HT1080 (cell line): ENCODE data around the gene MCOLN1. TPM values are rescaled to one million over a fixed set of nuclear protein-coding genes. Genes with fewer than 3 reads are reported as not detected.
A peak's percentile ranks its signal among the peaks of the same experiment; 100 is the strongest.

Source experiments
- DNase-seq: peaks from one replicate; pipeline ENCODE4 v3.0.0-alpha.2; 2015; ENCODE audit warnings: low read depth
- total RNA-seq: library from RNA; depleted of rRNA; stranded (reverse); fragments of >200 nt; shearing (Covaris generic); gene quantifications from 2 replicates; pipeline ENCODE4 v1.2.3, GENCODE V29; 2014

The MCOLN1 gene
- total RNA-seq, 1 experiment from 2014 or later: 5.2 TPM

- DNase-seq: no peak
Observed at GRCh38 chr19:7502552-7502951, 19.9 kb upstream of the MCOLN1 start.

- DNase-seq: no peak
Observed at GRCh38 chr19:7504684-7505083, 17.7 kb upstream of the MCOLN1 start.

- no peak for DNase-seq
Observed at GRCh38 chr19:7505288-7505681, 17.1 kb upstream of the MCOLN1 start.

DNA sequence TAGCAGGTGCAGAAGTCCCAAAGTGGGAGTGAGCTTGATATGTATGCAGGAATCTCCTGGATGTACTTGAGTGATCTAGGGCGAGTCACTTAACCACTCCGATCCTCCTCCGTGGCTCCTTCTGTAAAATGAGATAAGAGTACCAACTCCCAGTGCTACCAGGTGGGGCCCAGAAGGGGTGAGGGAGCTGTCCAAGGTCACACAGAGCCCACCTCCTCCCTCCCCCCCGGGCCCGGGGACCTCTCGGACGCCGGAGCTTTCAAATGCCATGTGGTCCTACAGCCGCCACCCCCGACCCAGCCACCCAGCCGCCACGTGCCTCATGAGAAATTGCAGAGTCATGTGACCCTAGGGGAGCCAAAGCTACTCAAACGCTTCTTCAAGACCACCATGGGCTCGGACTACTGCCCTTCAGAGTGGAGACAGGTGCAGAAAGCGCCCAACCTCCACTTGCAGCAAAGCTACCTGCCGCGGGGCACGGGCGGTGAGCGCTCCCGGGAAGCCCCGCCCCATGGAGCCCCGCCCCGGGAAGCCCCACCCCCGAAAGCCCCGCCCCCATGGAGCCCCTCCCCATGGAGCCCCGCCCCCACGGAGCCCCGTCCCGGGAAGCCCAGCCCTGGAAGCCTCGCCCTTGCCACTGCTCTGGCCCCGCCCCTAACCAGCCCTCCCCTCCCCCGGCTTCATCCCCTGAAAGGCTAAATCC lies 16.6 kb upstream of the MCOLN1 start:
- no peak for DNase-seq

GRCh38 chr19:7506385-7507328 lies 15.8 kb upstream of the MCOLN1 start:
- peak; percentile 77 for DNase-seq

DNA sequence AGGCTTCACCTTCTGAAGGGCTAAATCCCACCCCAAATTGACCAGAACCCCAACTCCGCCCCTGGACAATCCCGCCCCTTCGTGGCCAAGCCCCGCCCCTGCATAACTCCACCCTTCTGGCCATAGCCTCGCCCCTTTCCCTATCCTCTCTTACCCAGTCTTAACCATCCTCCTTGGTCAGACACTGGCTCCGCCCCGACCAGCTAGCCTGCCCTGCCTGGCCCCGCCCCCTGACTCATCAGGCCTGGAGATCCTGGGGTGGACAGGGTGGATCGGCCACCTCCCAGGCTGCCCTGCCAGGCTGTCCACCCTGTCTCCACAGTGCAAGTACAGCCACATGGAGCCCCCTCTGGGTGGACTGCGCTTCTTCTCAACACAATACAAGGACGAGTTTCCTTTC lies 14.5 kb upstream of the MCOLN1 start:
- peak; percentile 81 for DNase-seq

DNA sequence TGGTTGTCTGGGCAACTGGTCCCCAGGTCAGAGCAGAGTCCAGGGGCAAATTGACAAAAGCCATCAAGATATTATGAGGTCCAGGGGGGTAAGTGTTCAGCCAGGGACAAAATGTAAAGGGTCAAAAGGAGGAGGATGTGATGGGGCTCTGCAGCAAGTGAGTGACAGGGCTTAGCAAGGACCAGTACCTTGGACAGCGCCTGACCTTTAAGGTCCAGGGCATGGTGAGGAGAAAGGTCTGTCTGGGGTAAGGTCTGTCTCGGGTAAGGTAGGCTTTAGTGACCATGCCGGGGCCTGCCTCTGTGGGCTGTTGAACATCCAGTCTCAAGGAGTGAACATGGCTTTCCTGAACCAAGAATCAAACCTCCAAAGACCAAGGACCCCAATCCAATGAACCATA lies 12.8 kb upstream of the MCOLN1 start:
- no peak for DNase-seq

- peak; percentile 33 for DNase-seq
Observed at GRCh38 chr19:7512400-7512851, 10.0 kb upstream of the MCOLN1 start.

GRCh38 chr19:7513809-7514642 lies 8.4 kb upstream of the MCOLN1 start:
- DNase-seq: no peak

DNA sequence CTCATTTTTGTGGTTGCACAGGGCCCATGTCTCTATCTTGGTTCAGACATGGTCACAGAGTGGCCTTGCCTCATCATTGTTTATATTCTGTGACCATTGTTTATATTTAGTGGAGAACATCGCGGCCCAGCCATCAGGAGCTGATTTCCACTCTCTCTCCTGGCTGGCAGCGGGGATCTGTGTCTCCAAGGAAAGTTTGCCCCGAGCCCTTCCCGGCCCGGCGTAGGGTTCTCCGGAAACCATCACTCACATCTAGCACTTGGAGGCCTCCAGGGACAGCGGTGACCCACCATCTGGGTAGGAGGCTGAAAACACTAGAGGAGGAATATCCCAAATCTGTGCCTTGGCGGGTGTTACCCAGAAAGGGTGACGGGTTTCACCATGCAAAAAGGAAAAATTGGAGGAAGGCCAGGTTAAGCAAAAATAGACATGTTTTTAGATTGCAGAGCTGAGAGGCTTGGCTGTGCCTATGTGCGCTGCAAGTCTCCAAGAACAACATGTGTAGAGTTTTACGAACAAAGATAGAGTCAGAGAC lies 7.2 kb upstream of the MCOLN1 start:
- DNase-seq: no peak

DNA sequence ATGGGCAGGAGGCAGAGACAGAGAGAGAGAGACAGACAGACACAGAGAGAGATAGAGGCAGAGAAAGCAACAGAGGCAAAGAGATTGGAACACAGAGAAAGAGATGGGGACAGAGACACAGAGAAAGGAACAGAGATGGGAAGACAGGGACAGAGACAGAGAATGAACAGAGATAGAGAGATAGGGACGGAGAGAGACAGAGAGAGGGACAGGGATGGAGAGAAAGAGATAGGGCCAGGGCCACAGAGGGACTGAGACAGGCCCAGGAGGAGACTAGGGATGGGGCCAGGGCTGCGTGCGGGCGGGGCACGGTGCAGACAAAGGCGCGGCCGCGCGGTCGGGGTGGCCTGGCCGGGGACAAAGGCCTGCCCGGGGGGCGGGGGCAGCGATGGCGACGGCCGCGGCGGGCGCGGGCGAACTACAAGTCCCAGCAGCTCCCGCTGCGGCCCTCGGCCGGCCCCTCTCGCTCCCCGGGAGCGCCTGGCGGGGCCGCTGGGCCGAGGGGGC lies 6.7 kb upstream of the MCOLN1 start, which contains the start of gene ZNF358:
ZNF358 (plus strand) TSS at position 459 of the 507 bp plus-strand sequence. CDS start 3,140 bp downstream, outside the sequence.
- DNase-seq: peak; percentile 33

- DNase-seq: no peak
Observed at GRCh38 chr19:7516333-7516732, 6.1 kb upstream of the MCOLN1 start.

GRCh38 chr19:7516878-7517277 lies 5.5 kb upstream of the MCOLN1 start:
- no peak for DNase-seq

GRCh38 chr19:7519361-7520130 lies 2.9 kb upstream of the MCOLN1 start:
- DNase-seq: no peak

DNA sequence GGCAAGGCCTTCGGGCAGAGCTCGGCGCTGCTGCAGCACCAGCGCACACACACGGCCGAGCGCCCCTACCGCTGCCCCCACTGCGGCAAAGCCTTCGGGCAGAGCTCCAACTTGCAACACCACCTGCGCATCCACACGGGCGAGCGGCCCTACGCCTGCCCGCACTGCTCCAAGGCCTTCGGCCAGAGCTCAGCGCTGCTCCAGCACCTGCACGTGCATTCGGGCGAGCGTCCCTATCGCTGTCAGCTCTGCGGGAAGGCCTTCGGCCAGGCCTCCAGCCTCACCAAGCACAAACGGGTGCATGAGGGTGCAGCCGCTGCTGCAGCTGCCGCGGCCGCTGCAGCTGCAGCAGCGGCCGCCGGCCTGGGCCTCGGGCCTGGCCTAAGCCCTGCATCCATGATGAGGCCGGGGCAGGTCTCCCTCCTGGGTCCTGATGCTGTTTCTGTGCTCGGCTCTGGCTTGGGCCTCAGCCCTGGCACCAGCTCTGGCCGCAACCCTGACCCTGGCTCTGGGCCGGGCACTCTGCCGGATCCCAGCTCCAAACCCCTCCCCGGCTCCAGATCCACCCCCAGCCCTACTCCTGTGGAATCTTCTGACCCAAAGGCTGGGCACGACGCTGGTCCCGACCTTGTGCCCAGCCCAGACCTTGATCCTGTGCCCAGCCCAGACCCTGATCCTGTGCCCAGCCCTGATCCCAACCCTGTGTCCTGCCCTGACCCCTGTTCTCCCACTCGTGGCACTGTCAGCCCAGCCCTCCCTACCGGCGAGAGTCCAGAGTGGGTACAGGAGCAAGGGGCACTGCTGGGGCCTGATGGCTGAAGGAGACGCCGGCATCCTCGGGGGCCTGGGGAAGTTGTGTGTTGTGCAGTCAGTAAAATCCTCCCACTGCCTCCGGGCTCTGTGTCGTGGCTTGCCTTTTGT lies 2.0 kb upstream of the MCOLN1 start:
- no peak for DNase-seq

- DNase-seq: no peak
Observed at GRCh38 chr19:7521551-7522071, 813 bp upstream of the MCOLN1 start.

GRCh38 chr19:7522923-7523667 lies 671 bp downstream of the MCOLN1 start:
- no peak for DNase-seq

DNA sequence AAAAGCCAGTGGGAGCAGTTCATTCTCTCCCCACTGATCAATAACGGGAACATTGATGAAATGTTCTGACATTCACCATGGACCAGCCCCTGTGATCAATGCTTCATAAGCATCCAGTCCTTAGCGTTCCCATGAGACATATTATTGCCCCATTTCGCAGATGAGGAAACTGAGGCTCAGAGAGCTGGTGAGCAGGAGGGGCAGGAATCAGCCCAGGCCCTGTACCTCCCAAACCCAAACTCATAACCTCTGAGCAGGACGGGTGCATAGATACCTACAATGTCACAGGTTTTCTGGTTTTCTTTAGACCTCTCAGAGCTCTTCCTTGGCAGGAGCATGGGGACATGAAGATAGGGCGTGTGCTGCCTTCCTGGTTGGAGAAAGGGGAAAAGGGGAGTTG lies 2.1 kb downstream of the MCOLN1 start:
- DNase-seq: no peak
